H1 (cell line): Measurements from ENCODE around the gene FANCD2.

ENCODE experiments used
- ASH2L ChIP-seq: fragments of 200-600, 300-600 bp; sonication (generic); IDR thresholded peaks from one replicate; pipeline ENCODE4 v1.7.1; 2017; ENCODE audit warnings: low read length
- EP300 ChIP-seq, 2 experiments: IDR thresholded peaks; 1 replicate in 1 of 2; 2 replicates in 1 of 2; pipeline ENCODE4 v1.6.1; 2011 to 2012; ENCODE audit warnings: low read depth in 2 of 2, low read length in 2 of 2, mild to moderate bottlenecking in 2 of 2, borderline replicate concordance in 1 of 2, inconsistent platforms in 1 of 2, moderate library complexity in 1 of 2
- EZH2 ChIP-seq: fragments of 200-600 bp; sonication (generic); IDR thresholded peaks from 2 replicates; pipeline ENCODE4 v1.7.1; 2012; ENCODE audit warnings: low read depth, mild to moderate bottlenecking, moderate library complexity, low read length, inconsistent platforms; ENCODE audit not compliant: severe bottlenecking
- KDM4A ChIP-seq: IDR thresholded peaks from one replicate; pipeline ENCODE4 v1.7.1; 2012; ENCODE audit warnings: low read depth, mild to moderate bottlenecking, moderate library complexity, low read length, inconsistent platforms; ENCODE audit not compliant: severe bottlenecking
- POLR2A ChIP-seq, 2 experiments: IDR thresholded peaks; 1 replicate in 1 of 2; 2 replicates in 1 of 2; pipeline ENCODE4 v1.6.1; 2011; ENCODE audit warnings: low read depth in 2 of 2, low read length in 2 of 2, mild to moderate bottlenecking in 2 of 2; ENCODE audit errors: control extremely low read depth in 1 of 2
- TF ChIP-seq, protein P1 (sequence below), 3 experiments: IDR thresholded peaks; 1 replicate in 2 of 3; 2 replicates in 1 of 3; pipeline versions ENCODE4 v1.5.1 to v1.6.1; 2011; ENCODE audit warnings: low read length in 3 of 3, mild to moderate bottlenecking in 3 of 3, inconsistent platforms in 2 of 3, low read depth in 1 of 3, moderate library complexity in 1 of 3; ENCODE audit not compliant: insufficient read depth in 1 of 3; ENCODE audit errors: control extremely low read depth in 1 of 3

GRCh38 chr3:9980251-9980650, 46.0 kb upstream of the FANCD2 start:
- TF ChIP-seq, protein P1, sequence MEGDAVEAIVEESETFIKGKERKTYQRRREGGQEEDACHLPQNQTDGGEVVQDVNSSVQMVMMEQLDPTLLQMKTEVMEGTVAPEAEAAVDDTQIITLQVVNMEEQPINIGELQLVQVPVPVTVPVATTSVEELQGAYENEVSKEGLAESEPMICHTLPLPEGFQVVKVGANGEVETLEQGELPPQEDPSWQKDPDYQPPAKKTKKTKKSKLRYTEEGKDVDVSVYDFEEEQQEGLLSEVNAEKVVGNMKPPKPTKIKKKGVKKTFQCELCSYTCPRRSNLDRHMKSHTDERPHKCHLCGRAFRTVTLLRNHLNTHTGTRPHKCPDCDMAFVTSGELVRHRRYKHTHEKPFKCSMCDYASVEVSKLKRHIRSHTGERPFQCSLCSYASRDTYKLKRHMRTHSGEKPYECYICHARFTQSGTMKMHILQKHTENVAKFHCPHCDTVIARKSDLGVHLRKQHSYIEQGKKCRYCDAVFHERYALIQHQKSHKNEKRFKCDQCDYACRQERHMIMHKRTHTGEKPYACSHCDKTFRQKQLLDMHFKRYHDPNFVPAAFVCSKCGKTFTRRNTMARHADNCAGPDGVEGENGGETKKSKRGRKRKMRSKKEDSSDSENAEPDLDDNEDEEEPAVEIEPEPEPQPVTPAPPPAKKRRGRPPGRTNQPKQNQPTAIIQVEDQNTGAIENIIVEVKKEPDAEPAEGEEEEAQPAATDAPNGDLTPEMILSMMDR (IDR thresholded peaks at IDR 0.05; ENCODE audit: control extremely low read depth in 1 of 3, insufficient read depth in 1 of 3, low read depth in 1 of 3, low read length in 3 of 3) = no peak
- no peak for TF ChIP-seq KDM4A
- no peak for TF ChIP-seq EP300 (IDR thresholded peaks at IDR 0.05; ENCODE audit: borderline replicate concordance in 1 of 2, low read depth in 2 of 2, low read length in 2 of 2)
- TF ChIP-seq ASH2L = no peak
- no peak for TF ChIP-seq EZH2
- no peak for TF ChIP-seq POLR2A (IDR thresholded peaks at IDR 0.05; ENCODE audit: control extremely low read depth in 1 of 2, low read depth in 2 of 2, low read length in 2 of 2)
